H9 (cell line): ENCODE measurements around the gene NLN. TPM values are rescaled to one million over a fixed set of nuclear protein-coding genes. Genes with fewer than 3 reads are reported as not detected.

Experiments used
- DNase-seq: peaks from one replicate; pipeline ENCODE4 v3.0.0-alpha.2; 2017
- H2AFZ ChIP-seq: one replicate; pipeline ENCODE4 v1.6.1; 2013; ENCODE audit warnings: mild to moderate bottlenecking, low read length, control low read depth, moderate library complexity
- H2AK5ac ChIP-seq: 2 replicates; pipeline ENCODE4 v1.6.1; 2013; ENCODE audit warnings: low read length, control low read depth, mixed read lengths; ENCODE audit not compliant: insufficient read length
- H2BK120ac ChIP-seq: one replicate; pipeline ENCODE4 v1.6.1; 2013; ENCODE audit warnings: low read depth, mild to moderate bottlenecking, low read length, control low read depth, inconsistent platforms; ENCODE audit not compliant: poor library complexity, severe bottlenecking
- H2BK12ac ChIP-seq: 2 replicates; pipeline ENCODE4 v1.6.1; 2013; ENCODE audit warnings: low read length, control low read depth, mixed read lengths, low read depth; ENCODE audit not compliant: insufficient read length
- H2BK15ac ChIP-seq: 2 replicates; pipeline ENCODE4 v1.6.1; 2013; ENCODE audit warnings: low read depth, low read length, control low read depth
- H2BK20ac ChIP-seq: one replicate; pipeline ENCODE4 v1.6.1; 2013; ENCODE audit warnings: low read depth, mild to moderate bottlenecking, low read length, control low read depth, inconsistent platforms; ENCODE audit not compliant: poor library complexity, severe bottlenecking
- H2BK5ac ChIP-seq: 2 replicates; pipeline ENCODE4 v1.6.1; 2013; ENCODE audit warnings: low read length, control low read depth, mixed read lengths; ENCODE audit not compliant: insufficient read length
- H3K14ac ChIP-seq: 2 replicates; pipeline ENCODE4 v1.6.1; 2013; ENCODE audit warnings: low read length, control low read depth; ENCODE audit not compliant: insufficient read depth
- H3K18ac ChIP-seq: 2 replicates; pipeline ENCODE4 v1.6.1; 2013; ENCODE audit warnings: low read depth, mild to moderate bottlenecking, mixed read lengths, low read length, control low read depth; ENCODE audit not compliant: insufficient read length
- H3K23ac ChIP-seq: 2 replicates; pipeline ENCODE4 v1.6.1; 2013; ENCODE audit warnings: low read length, control low read depth, mixed read lengths, low read depth; ENCODE audit not compliant: insufficient read length
- H3K23me2 ChIP-seq: 2 replicates; pipeline ENCODE4 v1.6.1; 2013; ENCODE audit warnings: low read depth, mild to moderate bottlenecking, mixed read lengths, low read length, control low read depth; ENCODE audit not compliant: insufficient read length, poor library complexity, severe bottlenecking
- H3K27ac ChIP-seq: 2 replicates; pipeline ENCODE4 v1.5.1; 2013; ENCODE audit warnings: low read length, control low read depth, mixed read lengths, low read depth; ENCODE audit not compliant: insufficient read length
- H3K27me3 ChIP-seq: 2 replicates; pipeline ENCODE4 v1.6.1; 2013; ENCODE audit warnings: low read length, control low read depth, inconsistent platforms; ENCODE audit not compliant: insufficient read depth
- H3K4ac ChIP-seq: 2 replicates; pipeline ENCODE4 v1.6.1; 2013; ENCODE audit warnings: low read depth, mild to moderate bottlenecking, control low read depth, inconsistent platforms, low read length, moderate library complexity
- H3K4me1 ChIP-seq: 2 replicates; pipeline ENCODE4 v1.6.1; 2013; ENCODE audit warnings: low read length, control low read depth, inconsistent platforms; ENCODE audit not compliant: insufficient read depth
- H3K4me2 ChIP-seq: 2 replicates; pipeline ENCODE4 v1.6.1; 2013; ENCODE audit warnings: low read length, control low read depth, mixed read lengths; ENCODE audit not compliant: insufficient read length, insufficient read depth
- H3K56ac ChIP-seq: 2 replicates; pipeline ENCODE4 v1.6.1; 2013; ENCODE audit warnings: low read depth, mild to moderate bottlenecking, mixed read lengths, low read length, control low read depth; ENCODE audit not compliant: insufficient read length
- H3K79me1 ChIP-seq: 2 replicates; pipeline ENCODE4 v1.6.1; 2013; ENCODE audit warnings: low read depth, mild to moderate bottlenecking, moderate library complexity, low read length, control low read depth, inconsistent platforms; ENCODE audit not compliant: insufficient read depth, poor library complexity, severe bottlenecking
- H3K79me2 ChIP-seq: 2 replicates; pipeline ENCODE4 v1.6.1; 2013; ENCODE audit warnings: low read length, control low read depth, inconsistent platforms; ENCODE audit not compliant: insufficient read depth
- H3K9ac ChIP-seq: 2 replicates; pipeline ENCODE4 v1.6.1; 2013; ENCODE audit warnings: low read length, control low read depth, mixed read lengths; ENCODE audit not compliant: insufficient read length; ENCODE audit errors: extremely low read depth
- H3K9me3 ChIP-seq: one replicate; pipeline ENCODE4 v1.6.1; 2013; ENCODE audit warnings: low read depth, low read length, inconsistent platforms; ENCODE audit not compliant: control insufficient read depth
- H3T11ph ChIP-seq: one replicate; pipeline ENCODE4 v1.6.1; 2013; ENCODE audit warnings: mild to moderate bottlenecking, low read length, control low read depth, inconsistent platforms
- H4K20me1 ChIP-seq: one replicate; pipeline ENCODE4 v1.6.1; 2013; ENCODE audit not compliant: control insufficient read depth, insufficient read length, insufficient read depth
- H4K5ac ChIP-seq: 2 replicates; pipeline ENCODE4 v1.6.1; 2013; ENCODE audit warnings: low read depth, mild to moderate bottlenecking, mixed read lengths, low read length, control low read depth; ENCODE audit not compliant: insufficient read length
- H4K8ac ChIP-seq: replicated peaks from 2 replicates; pipeline ENCODE4 v1.6.1; 2013; ENCODE audit warnings: low read length, control low read depth, mixed read lengths, low read depth; ENCODE audit not compliant: insufficient read length
- H4K91ac ChIP-seq: 2 replicates; pipeline ENCODE4 v1.6.1; 2013; ENCODE audit warnings: low read depth, mild to moderate bottlenecking, moderate library complexity, mixed read lengths, low read length, control low read depth; ENCODE audit not compliant: insufficient read length
- H3K27ac Mint-ChIP-seq, 3 experiments: 2 replicates in 2 of 3; 3 replicates in 1 of 3; pipeline ENCODE4 v1.8.0; 2020 to 2021; ENCODE audit warnings: mixed read lengths in 3 of 3, mild to moderate bottlenecking in 1 of 3, moderate library complexity in 1 of 3
- H3K27me3 Mint-ChIP-seq: 2 replicates; pipeline ENCODE4 v1.8.0; 2021; ENCODE audit warnings: low read depth, mild to moderate bottlenecking, moderate library complexity, mixed read lengths
- H3K36me3 Mint-ChIP-seq, 3 experiments: 2 replicates in 2 of 3; 3 replicates in 1 of 3; pipeline ENCODE4 v1.8.0; 2020 to 2021; ENCODE audit warnings: low read depth in 3 of 3, mixed read lengths in 3 of 3; ENCODE audit not compliant: insufficient read depth in 1 of 3
- H3K4me1 Mint-ChIP-seq, 2 experiments: 2 replicates each; pipeline ENCODE4 v1.8.0; 2020; ENCODE audit warnings: mixed read lengths in 2 of 2
- H3K4me3 Mint-ChIP-seq, 2 experiments: 2 replicates in 1 of 2; 3 replicates in 1 of 2; pipeline ENCODE4 v1.8.0; 2020 to 2021; ENCODE audit warnings: mild to moderate bottlenecking in 2 of 2, mixed read lengths in 2 of 2, moderate library complexity in 1 of 2
- H3K9me3 Mint-ChIP-seq, 2 experiments: 2 replicates in 1 of 2; 3 replicates in 1 of 2; pipeline ENCODE4 v1.8.0; 2020; ENCODE audit warnings: mild to moderate bottlenecking in 2 of 2, mixed read lengths in 2 of 2, moderate library complexity in 1 of 2
- CTCF ChIP-seq: fragments of 200-600 bp; sonication (generic); conservative IDR thresholded peaks from 3 replicates; pipeline ENCODE4 v1.8.0; 2021; ENCODE audit warnings: antibody characterized with exemption, mild to moderate bottlenecking
- WGBS: extraction: QIAGEN DNeasy Blood & Tissue Kit; methylation state at CpG from one replicate; pipeline ENCODE4 v1.1.7; 2013; ENCODE audit warnings: missing lambda C conversion rate, low lambda C conversion rate, mixed read lengths; ENCODE audit not compliant: insufficient read length; ENCODE audit errors: extremely low coverage; 5-methylcytosine and 5-hydroxymethylcytosine counted together
- total RNA-seq: library from RNA; stranded (reverse); gene quantifications from 2 replicates; pipeline ENCODE4 v1.2.1, GENCODE V29; 2021

The NLN gene
- total RNA-seq, 1 experiment from 2014 or later: 137 TPM

DNA sequence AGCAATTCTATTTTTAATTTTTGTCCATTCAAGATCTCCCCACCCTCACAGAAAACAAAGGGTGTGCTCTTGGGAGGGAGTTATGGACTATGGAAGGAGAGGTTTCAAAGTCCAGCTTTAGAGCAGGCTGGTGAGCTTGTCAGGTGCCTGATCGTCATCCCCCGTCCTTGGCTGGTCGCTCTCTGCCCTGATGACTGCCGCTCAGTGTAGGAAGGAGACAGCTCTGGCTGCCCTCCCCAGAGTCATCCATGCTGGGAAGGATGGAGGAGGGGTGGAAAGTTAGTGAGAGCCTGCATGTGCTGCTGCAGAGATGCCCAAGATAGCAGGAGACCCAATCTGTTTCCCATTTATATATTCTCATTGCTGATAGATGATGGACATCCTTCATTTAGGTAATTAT, 96.6 kb downstream of the NLN start:
- H3K79me2 ChIP-seq: no peaks in the 10 kb centered on the region
- Mint-ChIP-seq H3K36me3 (peaks cover 11 to 55% (median 53%) of the 10 kb centered on the region in 3 experiments), H3K4me3 (no peak overlapping the region), H3K27ac (peak overlapping the region; percentile 5 to 63 (median 53); a peak in 4 of 7 replicates), H3K9me3 (no peaks in the 10 kb centered on the region), H3K4me1 (peaks cover 12 to 26% of the 10 kb centered on the region in 2 experiments), H3K27me3 (no peaks in the 10 kb centered on the region)
- no peak overlapping the region for H3K27ac ChIP-seq
- no peak overlapping the region for H3K18ac ChIP-seq
- H3K4me2 ChIP-seq: no peak overlapping the region
- H3K9ac ChIP-seq: no peak overlapping the region
- H2AFZ ChIP-seq: no peak overlapping the region
- H3K4ac ChIP-seq: no peak overlapping the region
- H4K20me1 ChIP-seq: no peaks in the 10 kb centered on the region
- no peak overlapping the region for H3K56ac ChIP-seq
- no peak overlapping the region for H4K8ac ChIP-seq
- no peaks in the 10 kb centered on the region for H3K4me1 ChIP-seq
- no peak overlapping the region for H3K14ac ChIP-seq
- H3K79me1 ChIP-seq: no peaks in the 10 kb centered on the region
- H3T11ph ChIP-seq: no peak overlapping the region
- no peaks in the 10 kb centered on the region for H3K23me2 ChIP-seq
- no peak for DNase-seq
- no peak overlapping the region for H4K91ac ChIP-seq
- H3K9me3 ChIP-seq: no peaks in the 10 kb centered on the region
- no peak overlapping the region for H2BK12ac ChIP-seq
- H2BK120ac ChIP-seq: no peak overlapping the region
- no peak overlapping the region for H2BK20ac ChIP-seq
- no peak overlapping the region for H2BK15ac ChIP-seq
- H2BK5ac ChIP-seq: no peak overlapping the region
- no peak overlapping the region for H3K23ac ChIP-seq
- H2AK5ac ChIP-seq: no peak overlapping the region
- no peaks in the 10 kb centered on the region for H3K27me3 ChIP-seq
- no CpG with 5 or more reads among the region's 4 CpGs for WGBS
- peak overlapping the region; percentile 34 for H4K5ac ChIP-seq
- no peak for TF ChIP-seq CTCF
